ENCODE data around the gene LPGAT1.
"Not testable (repeated sequence)": the region's sequence is repeated elsewhere in the genome, so short reads cannot be mapped to it uniquely, and the experiment has no call there.

Gene LPGAT1

GRCh38 chr1:211704543-211704942 is 126.0 kb downstream of the LPGAT1 start:
- no peak for DNase-seq (ENCODE audit: low spot score)

GRCh38 chr1:211703812-211704537 is 126.6 kb downstream of the LPGAT1 start:
- no peak for DNase-seq (ENCODE audit: low spot score)

- DNase-seq (ENCODE audit: low spot score), result no peak
Measured at GRCh38 chr1:211701733-211702132, 128.8 kb downstream of the LPGAT1 start.

- no peak for DNase-seq (ENCODE audit: low spot score)
Measured at GRCh38 chr1:211699059-211699458, 131.5 kb downstream of the LPGAT1 start.

GRCh38 chr1:211698161-211699026 is 132.2 kb downstream of the LPGAT1 start:
- peak; percentile 52 for DNase-seq (ENCODE audit: low spot score)

- no peak for DNase-seq (ENCODE audit: low spot score)
Measured at GRCh38 chr1:211697356-211697755, 133.2 kb downstream of the LPGAT1 start.

GRCh38 chr1:211695135-211695816 is 135.3 kb downstream of the LPGAT1 start:
- no peak for DNase-seq (ENCODE audit: low spot score)

GRCh38 chr1:211693911-211694310 is 136.7 kb downstream of the LPGAT1 start:
- DNase-seq (ENCODE audit: low spot score), result not testable (repeated sequence)

Data from AG08395 (cell line).